IPS-NIHi7 (cell line): Measurements from ENCODE around the gene NFATC2.
"Not testable (repeated sequence)": the region's sequence is repeated elsewhere in the genome, so short reads cannot be mapped to it uniquely, and the experiment has no call there.

Source experiments
- DNase-seq: peaks from one replicate; pipeline ENCODE4 v3.0.0; 2012; ENCODE audit warnings: mixed read lengths; ENCODE audit errors: extremely low spot score

Gene NFATC2

DNA sequence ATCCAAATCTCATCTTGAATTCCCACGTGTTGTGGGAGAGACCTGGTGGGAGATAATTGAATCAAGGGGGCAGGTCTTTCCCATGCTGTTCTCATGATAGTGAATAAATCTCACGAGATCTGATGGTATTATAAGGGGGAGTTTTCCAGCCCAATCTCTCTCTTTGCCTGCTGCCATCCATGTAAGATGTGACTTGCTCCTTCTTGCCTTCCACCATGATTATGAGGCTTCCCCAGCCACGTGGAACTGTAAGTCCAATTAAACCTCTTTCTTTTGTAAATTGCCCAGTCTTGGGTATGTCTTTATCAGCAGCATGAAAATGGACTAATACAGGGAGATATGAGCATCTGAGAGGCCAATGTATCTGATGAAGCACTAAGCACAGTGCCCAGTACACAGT is 26.0 kb upstream of the NFATC2 start:
- not testable (repeated sequence) for DNase-seq

GRCh38 chr20:51567622-51568021 is 25.1 kb upstream of the NFATC2 start:
- no peak for DNase-seq

DNA sequence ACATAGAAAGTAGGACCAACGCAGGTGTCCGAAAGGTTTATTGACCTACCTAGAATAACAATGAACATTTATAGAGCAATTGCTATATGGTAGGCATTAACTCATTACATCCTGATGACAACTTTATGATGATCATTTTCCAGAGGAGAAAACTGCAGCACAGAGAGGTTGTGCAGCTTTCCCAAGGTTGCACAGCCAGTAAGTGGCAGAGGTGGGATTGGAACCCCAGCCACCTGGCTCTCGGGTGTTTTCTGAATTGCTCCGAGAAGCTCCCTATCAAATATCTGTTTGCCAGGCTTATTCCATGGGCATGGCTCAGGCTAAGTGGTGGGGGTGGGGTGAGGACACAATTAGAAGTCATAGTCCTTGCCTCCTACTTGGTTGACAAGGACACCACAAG is 24.1 kb upstream of the NFATC2 start:
- DNase-seq, result no peak

GRCh38 chr20:51565298-51566144 is 23.0 kb upstream of the NFATC2 start:
- no peak for DNase-seq

DNA sequence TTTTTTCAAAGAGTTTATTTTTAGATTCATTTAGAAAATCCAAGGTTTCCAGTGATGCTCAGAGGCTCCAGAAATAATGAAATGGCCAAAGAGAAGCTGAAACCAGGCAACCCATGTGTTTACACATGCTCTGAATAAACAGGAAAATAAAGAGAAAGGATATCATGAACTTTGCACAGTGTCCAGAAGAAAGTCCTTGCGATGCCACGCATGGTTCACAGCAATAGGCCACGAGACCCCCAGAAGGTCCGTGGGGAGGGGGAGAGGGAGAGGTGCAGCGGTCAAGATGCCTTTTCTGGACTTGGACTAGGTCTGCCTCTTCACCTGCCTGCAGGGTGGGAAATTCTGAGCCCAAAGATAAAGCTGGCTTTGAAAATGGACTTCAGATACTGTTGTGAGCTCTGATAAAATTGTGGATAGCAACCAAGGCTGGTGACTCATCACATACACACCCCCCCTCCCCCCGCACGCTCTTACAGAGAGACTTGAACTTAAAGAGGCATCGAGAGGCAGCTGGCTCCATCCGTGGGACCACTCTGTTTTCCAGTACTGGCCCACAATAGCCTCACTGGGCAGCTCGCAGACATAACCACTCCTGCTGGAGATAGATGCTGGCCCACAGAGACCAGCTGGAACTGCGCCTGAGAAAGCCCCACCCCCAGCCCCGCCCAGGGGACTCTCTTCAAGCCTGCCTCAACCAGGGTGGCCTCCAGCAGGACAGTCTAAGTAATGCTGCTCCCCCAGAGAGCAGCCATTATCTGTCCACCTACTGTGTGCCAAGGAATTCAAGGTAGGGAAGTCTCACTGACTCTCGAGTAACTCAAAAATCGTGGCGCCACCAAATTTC is 21.2 kb upstream of the NFATC2 start:
- DNase-seq, result peak; percentile 69

- no peak for DNase-seq
Measured at GRCh38 chr20:51563174-51563485, 20.6 kb upstream of the NFATC2 start.

- peak; percentile 71 for DNase-seq
Measured at GRCh38 chr20:51562332-51563173, 20.0 kb upstream of the NFATC2 start.

- no peak for DNase-seq
Measured at GRCh38 chr20:51562027-51562331, 19.5 kb upstream of the NFATC2 start.

DNA sequence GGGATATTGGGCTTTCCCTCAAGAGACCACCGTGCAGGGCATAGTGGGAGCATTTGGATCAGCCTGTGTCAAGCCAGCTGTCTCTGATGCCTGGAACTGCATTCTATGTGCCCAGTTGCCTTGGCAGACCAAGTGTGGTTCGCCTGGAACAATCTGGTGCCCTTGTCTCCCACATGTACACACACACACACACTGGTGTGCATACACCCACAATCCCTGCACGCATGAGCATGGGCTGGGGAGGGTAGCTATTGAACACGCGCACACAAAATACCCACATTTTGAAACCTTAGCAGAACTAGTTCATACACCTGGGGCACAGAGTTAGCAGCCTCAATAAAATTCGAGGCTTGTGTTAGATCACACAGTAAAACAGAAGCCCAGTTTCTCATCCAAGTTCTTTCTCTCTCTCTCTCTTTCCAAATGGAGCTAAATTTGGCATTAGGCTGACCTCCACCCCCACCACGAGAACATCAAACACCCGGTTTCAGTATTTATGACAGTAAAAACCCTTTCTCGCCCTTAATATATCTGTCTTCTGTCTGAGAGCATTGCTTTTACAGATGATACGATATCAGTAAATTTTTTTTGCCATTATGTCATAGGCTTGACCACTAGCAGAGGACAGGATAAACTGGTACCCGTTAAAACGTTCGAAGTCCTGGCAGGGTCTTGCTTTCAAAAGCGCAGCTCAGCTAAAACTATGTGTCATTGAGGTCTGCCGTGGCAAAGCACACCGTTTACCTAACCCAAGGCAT is 18.2 kb upstream of the NFATC2 start:
- DNase-seq, result no peak

- DNase-seq, result no peak
Measured at GRCh38 chr20:51560042-51560441, 17.5 kb upstream of the NFATC2 start.

GRCh38 chr20:51554538-51555165 is 12.1 kb upstream of the NFATC2 start:
- DNase-seq, result no peak

DNA sequence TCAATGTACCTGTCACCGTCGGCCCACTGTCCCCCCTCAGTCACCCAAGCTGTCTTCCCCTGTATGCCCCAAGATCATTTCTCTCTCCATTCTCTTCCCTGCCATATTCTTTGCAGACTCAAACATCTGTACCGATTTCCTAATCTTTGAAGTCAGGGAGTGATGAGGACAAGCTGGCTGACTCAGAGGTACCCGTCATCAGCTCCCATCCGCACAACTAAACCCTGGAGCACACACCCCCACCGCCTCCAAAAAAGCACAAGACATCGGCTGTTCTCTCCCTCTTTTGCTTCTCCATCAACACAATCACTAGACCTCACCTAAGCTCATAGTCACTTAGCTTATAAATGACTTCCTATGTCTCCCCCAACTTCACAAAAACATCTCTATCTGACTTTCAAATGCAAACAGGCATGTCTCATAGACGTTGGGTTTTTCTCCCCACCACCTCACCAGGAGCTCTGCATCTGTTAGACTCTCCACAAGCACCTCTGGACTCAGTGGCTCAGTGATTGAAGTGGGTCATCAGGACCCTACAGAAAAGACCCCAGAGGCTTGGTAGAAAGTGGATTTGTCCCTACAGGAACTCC is 11.5 kb upstream of the NFATC2 start:
- DNase-seq, result no peak

DNA sequence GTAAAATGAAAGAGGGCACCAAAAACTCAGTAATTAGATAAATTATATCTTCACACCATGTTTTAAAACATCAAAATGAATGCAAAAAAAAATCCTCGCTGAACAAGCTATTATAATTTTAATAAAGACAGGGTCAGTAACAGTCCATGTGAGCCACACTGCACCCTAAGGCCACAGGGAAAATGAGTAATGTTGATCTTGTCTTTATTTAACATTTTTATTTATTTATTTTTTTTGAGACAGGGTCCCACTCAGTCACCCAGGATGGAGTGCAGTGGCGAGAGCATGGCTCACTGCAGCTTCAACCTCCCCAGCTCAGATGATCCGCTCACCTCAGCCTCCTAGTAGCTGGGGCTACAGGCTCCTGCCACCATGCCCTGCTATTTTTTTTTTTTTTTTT is 8.7 kb upstream of the NFATC2 start:
- no peak for DNase-seq

GRCh38 chr20:51549474-51549873 is 7.0 kb upstream of the NFATC2 start:
- no peak for DNase-seq

DNA sequence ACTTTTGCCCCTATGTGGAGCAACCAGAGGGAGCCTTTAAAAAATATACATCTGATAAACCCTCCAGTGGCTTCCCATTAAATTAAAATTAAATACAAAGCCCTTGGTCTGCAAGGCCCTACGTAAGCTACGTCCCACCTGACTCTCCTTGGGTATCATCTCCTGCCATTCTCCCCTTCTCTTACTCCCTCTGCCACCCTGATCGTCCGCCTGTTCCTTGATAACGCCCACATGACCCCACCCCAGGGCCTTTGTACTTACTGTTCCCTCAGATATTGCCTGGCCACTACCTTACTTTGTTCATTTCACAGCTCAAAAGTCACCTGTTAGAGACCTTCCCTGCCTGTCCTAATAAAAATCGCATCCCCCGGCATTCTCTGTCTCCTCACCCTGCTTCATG is 5.4 kb upstream of the NFATC2 start:
- DNase-seq, result no peak

DNA sequence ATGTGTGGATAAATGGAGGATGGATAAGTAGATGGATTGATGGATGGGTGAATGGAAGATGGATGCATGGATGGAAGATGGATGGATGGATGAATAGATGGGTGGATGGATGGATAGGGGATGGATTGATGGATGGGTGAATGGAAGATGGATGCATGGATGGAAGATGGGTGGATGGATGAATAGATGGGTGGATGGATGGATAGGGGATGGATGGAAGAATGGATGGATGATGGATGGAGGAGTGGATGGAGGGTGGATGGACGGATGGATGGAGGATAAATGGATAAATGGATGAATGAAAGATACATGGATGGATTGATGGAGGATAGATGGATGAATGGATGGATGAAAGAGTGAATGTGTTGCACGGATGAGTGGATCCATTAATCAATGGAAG is 3.0 kb upstream of the NFATC2 start:
- no peak for DNase-seq

DNA sequence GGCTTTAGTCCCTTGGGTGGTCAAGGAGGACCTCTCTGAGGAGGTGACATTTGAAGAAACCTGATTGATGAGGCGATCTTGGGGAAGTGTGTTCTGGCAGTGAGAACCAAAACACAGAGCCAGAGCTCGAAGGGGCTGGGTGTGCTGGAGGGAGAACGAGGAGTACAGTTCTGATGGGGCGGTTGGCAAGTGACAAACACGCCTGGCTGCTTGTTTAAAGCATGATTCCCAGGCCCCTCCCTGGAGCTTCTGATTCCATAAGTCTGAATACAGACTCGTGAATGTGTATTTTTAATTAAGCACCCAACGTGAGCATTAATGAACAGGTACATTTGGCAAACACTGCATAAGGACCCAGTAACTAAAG is 886 bp upstream of the NFATC2 start:
- DNase-seq, result no peak

GRCh38 chr20:51542033-51542570 is 417 bp downstream of the NFATC2 start:
- peak; percentile 78 for DNase-seq

DNA sequence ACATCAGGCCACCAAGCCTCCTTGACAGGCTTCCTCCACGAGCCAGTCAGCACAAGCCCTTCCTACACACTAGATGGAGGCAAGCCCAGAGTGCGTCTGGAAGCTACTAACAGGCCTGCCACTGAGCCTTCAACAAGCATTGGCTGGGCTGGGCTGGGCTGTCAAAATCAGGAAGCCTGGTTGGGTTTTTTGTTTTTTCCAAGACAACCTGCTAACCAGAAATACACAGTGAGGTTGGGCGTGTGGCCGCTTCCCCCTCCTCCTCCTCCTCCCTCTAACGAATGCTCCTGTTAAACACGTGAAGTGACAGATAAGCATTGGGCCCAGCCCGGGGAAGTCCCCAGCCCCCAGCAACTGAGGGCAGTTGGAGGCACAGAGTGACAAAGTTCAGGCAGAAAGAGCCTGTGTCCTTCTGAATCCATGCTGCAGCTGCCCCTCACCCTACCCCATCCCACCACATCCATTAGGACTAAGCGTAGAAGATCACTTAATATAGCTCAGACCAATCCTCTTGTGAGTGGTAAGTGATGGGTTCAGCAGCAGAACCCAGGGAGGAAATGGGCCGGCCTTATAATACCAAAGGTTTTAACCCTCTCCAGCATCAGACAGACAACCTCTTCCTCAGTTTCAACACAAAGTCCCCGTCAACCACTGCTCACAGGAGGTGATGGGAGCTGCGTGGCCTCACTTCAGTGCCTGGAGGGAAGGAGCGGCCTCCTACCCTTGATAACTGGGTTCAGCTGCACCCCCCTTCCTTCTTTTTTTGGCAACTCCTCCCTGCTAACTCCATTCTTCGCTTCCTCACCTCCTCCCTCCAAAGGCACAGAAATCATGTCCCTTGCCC is 1.1 kb downstream of the NFATC2 start:
- peak; percentile 61 for DNase-seq

DNA sequence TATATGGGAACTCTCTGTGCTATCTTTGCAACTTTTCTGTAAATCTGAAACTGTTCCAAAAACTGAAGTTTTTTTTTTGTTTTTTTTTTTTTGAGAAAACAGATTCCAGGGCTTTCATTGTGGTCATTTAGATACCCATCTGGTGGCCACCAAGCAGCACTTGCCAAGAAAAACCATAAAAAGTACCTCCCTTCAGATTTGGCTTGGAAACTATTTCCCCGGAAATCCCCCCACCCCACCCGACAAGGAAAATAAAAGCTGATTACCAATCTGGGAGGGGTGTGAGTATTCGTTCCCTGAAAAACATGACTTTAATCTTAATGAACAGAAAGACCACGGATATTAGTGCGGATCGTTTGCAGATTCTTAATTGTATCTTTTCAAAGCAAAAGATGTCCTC is 1.9 kb downstream of the NFATC2 start:
- DNase-seq, result no peak
